ENCODE data around the gene FAM221A.

FAM221A gene

DNA sequence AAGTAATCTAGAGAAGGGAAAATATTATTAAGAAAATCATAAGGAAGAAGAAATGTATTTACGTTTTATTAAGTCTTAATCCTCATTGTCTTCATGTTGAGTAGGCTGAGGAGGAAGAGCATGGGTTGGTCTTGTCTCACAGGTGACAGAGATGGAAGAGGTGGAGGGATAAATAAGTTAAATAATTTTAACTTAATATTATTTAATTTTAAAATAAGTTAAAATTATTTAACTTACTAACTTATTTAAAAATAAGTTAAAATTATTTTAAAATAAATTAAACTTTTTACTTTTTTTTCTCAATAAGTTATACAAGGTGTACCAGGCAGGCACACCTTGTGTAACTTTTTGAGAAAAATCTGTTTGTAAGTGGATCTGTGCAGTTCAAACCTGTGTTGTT is 66.6 kb downstream of the FAM221A start:
- H3K4me3 ChIP-seq (ENCODE audit: low read length), result no peak overlapping the region
- DNase-seq (ENCODE audit: low read depth), result no peak
- TF ChIP-seq, protein P1, sequence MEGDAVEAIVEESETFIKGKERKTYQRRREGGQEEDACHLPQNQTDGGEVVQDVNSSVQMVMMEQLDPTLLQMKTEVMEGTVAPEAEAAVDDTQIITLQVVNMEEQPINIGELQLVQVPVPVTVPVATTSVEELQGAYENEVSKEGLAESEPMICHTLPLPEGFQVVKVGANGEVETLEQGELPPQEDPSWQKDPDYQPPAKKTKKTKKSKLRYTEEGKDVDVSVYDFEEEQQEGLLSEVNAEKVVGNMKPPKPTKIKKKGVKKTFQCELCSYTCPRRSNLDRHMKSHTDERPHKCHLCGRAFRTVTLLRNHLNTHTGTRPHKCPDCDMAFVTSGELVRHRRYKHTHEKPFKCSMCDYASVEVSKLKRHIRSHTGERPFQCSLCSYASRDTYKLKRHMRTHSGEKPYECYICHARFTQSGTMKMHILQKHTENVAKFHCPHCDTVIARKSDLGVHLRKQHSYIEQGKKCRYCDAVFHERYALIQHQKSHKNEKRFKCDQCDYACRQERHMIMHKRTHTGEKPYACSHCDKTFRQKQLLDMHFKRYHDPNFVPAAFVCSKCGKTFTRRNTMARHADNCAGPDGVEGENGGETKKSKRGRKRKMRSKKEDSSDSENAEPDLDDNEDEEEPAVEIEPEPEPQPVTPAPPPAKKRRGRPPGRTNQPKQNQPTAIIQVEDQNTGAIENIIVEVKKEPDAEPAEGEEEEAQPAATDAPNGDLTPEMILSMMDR (IDR thresholded peaks at IDR 0.05; ENCODE audit: insufficient read depth, low read depth, low read length, missing control alignments), result no peak

DNA sequence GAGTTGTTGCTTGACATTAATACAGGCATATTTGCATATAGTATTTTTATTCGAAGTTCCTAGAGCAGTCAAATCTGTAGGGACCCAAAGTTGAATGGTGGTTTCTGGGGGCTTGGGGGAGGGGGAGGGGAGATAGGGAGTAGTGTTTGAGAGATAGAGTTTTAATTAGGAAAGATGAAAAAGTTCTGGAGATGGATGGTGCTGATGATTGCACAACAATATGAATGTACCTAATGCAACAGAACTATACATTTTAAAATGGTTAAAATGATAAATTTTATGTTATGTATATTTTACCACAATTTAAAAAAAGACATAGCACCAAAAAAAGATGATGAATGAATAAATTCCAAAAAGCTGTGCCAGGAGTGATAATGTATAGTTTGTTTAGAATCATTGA is 71.9 kb downstream of the FAM221A start:
- H3K4me3 ChIP-seq (ENCODE audit: low read length), result no peak overlapping the region
- DNase-seq (ENCODE audit: low read depth), result no peak
- TF ChIP-seq, protein P1 (IDR thresholded peaks at IDR 0.05; ENCODE audit: insufficient read depth, low read depth, low read length, missing control alignments), result no peak

Data from epithelial cell of esophagus (primary cell).